Osteocyte (in vitro differentiated cells): ENCODE measurements around the gene KRTAP10-8. TPM values are rescaled to one million over a fixed set of nuclear protein-coding genes. Genes with fewer than 3 reads are reported as not detected.
A peak's percentile ranks its signal among the peaks of the same experiment; 100 is the strongest.

Source experiments
- DNase-seq: peaks from one replicate; pipeline ENCODE4 v3.0.0; 2021; ENCODE audit warnings: mixed read lengths; ENCODE audit not compliant: unreplicated experiment; ENCODE audit errors: extremely low spot score
- H3K27ac Mint-ChIP-seq: one replicate; pipeline ENCODE4 v1.8.0; 2021; ENCODE audit warnings: mild to moderate bottlenecking, mixed read lengths; ENCODE audit not compliant: unreplicated experiment
- H3K27me3 Mint-ChIP-seq: one replicate; pipeline ENCODE4 v1.8.0; 2021; ENCODE audit warnings: mixed read lengths; ENCODE audit not compliant: unreplicated experiment
- H3K36me3 Mint-ChIP-seq: one replicate; pipeline ENCODE4 v1.8.0; 2021; ENCODE audit warnings: mixed read lengths; ENCODE audit not compliant: unreplicated experiment
- H3K4me1 Mint-ChIP-seq: one replicate; pipeline ENCODE4 v1.8.0; 2021; ENCODE audit warnings: mixed read lengths; ENCODE audit not compliant: unreplicated experiment
- H3K4me3 Mint-ChIP-seq: one replicate; pipeline ENCODE4 v1.8.0; 2021; ENCODE audit warnings: mild to moderate bottlenecking, moderate library complexity, mixed read lengths; ENCODE audit not compliant: unreplicated experiment
- H3K9me3 Mint-ChIP-seq: one replicate; pipeline ENCODE4 v1.8.0; 2021; ENCODE audit warnings: mixed read lengths; ENCODE audit not compliant: unreplicated experiment
- CTCF ChIP-seq: fragments of 200-600 bp; sonication (generic); IDR thresholded peaks from 2 replicates; pipeline ENCODE4 v1.5.0; 2021; ENCODE audit warnings: antibody characterized with exemption, mild to moderate bottlenecking, moderate library complexity
- total RNA-seq: library from RNA; stranded (reverse); gene quantifications from 2 replicates; pipeline ENCODE4 v1.2.1, GENCODE V29; 2021

Gene KRTAP10-8
- total RNA-seq, 1 donor from 2014 or later: not detected

- Mint-ChIP-seq H3K4me1 (no peaks in the 10 kb centered on the region), H3K9me3 (peaks cover 4% of the 10 kb centered on the region), H3K27ac (no peak overlapping the region), H3K36me3 (no peaks in the 10 kb centered on the region), H3K27me3 (peaks cover 6% of the 10 kb centered on the region), H3K4me3 (no peak overlapping the region)
- no peak for TF ChIP-seq CTCF
- DNase-seq: peak; percentile 56
These were observed 39.2 kb downstream of the KRTAP10-8 start for GRCh38 chr21:44650973-44651675.

GRCh38 chr21:44653123-44653522, 41.2 kb downstream of the KRTAP10-8 start:
- peak; percentile 75 for DNase-seq
- Mint-ChIP-seq H3K4me1 (no peaks in the 10 kb centered on the region), H3K36me3 (no peaks in the 10 kb centered on the region), H3K4me3 (no peak overlapping the region), H3K9me3 (peaks cover 11% of the 10 kb centered on the region), H3K27me3 (no peaks in the 10 kb centered on the region), H3K27ac (no peak overlapping the region)
- TF ChIP-seq CTCF: no peak

GRCh38 chr21:44653656-44654575, 42.0 kb downstream of the KRTAP10-8 start:
- H3K27me3 Mint-ChIP-seq: peaks cover 5% of the 10 kb centered on the region
- H3K27ac Mint-ChIP-seq: no peak overlapping the region
- DNase-seq: peak; percentile 80
- H3K4me1 Mint-ChIP-seq: no peaks in the 10 kb centered on the region
- H3K9me3 Mint-ChIP-seq: peaks cover 11% of the 10 kb centered on the region
- H3K4me3 Mint-ChIP-seq: no peak overlapping the region
- TF ChIP-seq CTCF: no peak
- no peaks in the 10 kb centered on the region for H3K36me3 Mint-ChIP-seq

GRCh38 chr21:44654576-44655175, 42.8 kb downstream of the KRTAP10-8 start, which contains the start of gene KRTAP12-4:
KRTAP12-4 (minus strand) TSS chr21:44654659; CDS start chr21:44654614, 45 bp downstream.
- Mint-ChIP-seq H3K9me3 (peaks cover 11% of the 10 kb centered on the region), H3K27ac (no peak within 1 kb of the TSS), H3K4me3 (no peak within 1 kb of the TSS), H3K36me3 (no peaks in the 10 kb centered on the region), H3K27me3 (peaks cover 8% of the 10 kb centered on the region), H3K4me1 (no peaks in the 10 kb centered on the region)
- no peak for TF ChIP-seq CTCF
- DNase-seq: peak; percentile 60
